WTC11 (cell line): ENCODE data around the gene CCNF. TPM values are rescaled to one million over a fixed set of nuclear protein-coding genes. Genes with fewer than 3 reads are reported as not detected.

Source experiments
- ATAC-seq: fragments of 200-7000 bp; cut with Tn5 transposase; 2 replicates; pipeline ENCODE4 v1.10.0; 2021; ENCODE audit warnings: mild to moderate bottlenecking, moderate library complexity
- CTCF ChIA-PET: fragments of 300-600 bp; sonication (Branson Sonifier 250); formaldehyde crosslinking; loops from one replicate; lab custom pipeline; 2021; ENCODE audit warnings: antibody characterized with exemption; lab: Charles Lee
- POLR2A ChIA-PET: fragments of 350-600 bp; sonication (Branson Sonifier 250); formaldehyde crosslinking; loops from one replicate; lab custom pipeline; 2021; ENCODE audit warnings: antibody characterized with exemption; lab: Charles Lee
- DNase-seq: peaks from one replicate; pipeline ENCODE4 v3.0.0; 2021; ENCODE audit warnings: low spot score
- H3K27ac Mint-ChIP-seq: 2 replicates; pipeline ENCODE4 v1.8.0; 2021; ENCODE audit warnings: mixed read lengths
- H3K27me3 Mint-ChIP-seq: 2 replicates; pipeline ENCODE4 v1.8.0; 2021; ENCODE audit warnings: low read depth, mild to moderate bottlenecking, moderate library complexity, mixed read lengths
- H3K36me3 Mint-ChIP-seq: 2 replicates; pipeline ENCODE4 v1.8.0; 2021; ENCODE audit warnings: mixed read lengths
- H3K4me1 Mint-ChIP-seq: 2 replicates; pipeline ENCODE4 v1.8.0; 2022; ENCODE audit warnings: mixed read lengths
- H3K4me3 Mint-ChIP-seq: 2 replicates; pipeline ENCODE4 v1.8.0; 2021; ENCODE audit warnings: mild to moderate bottlenecking, moderate library complexity, mixed read lengths
- H3K9me3 Mint-ChIP-seq: 2 replicates; pipeline ENCODE4 v1.8.0; 2021; ENCODE audit warnings: mixed read lengths
- CREM ChIP-seq: sonication (generic); formaldehyde crosslinking; IDR thresholded peaks from 2 replicates; pipeline ENCODE4 v1.8.1; 2022; ENCODE audit warnings: mild to moderate bottlenecking, missing genetic modification reagents, moderate library complexity
- ELF4 ChIP-seq: sonication (generic); formaldehyde crosslinking; IDR thresholded peaks from 2 replicates; pipeline ENCODE4 v1.8.1; 2022; ENCODE audit warnings: low read depth, mild to moderate bottlenecking, moderate library complexity, missing genetic modification reagents
- ETV6 ChIP-seq: sonication (generic); formaldehyde crosslinking; IDR thresholded peaks from 2 replicates; pipeline ENCODE4 v1.8.1; 2022; ENCODE audit warnings: mild to moderate bottlenecking, missing genetic modification reagents
- FOXK1 ChIP-seq: sonication (generic); formaldehyde crosslinking; IDR thresholded peaks from 2 replicates; pipeline ENCODE4 v1.8.0; 2022; ENCODE audit warnings: mild to moderate bottlenecking, moderate library complexity, missing genetic modification reagents
- IRF1 ChIP-seq: sonication (generic); formaldehyde crosslinking; IDR thresholded peaks from 2 replicates; pipeline ENCODE4 v1.8.0; 2023; ENCODE audit warnings: missing genetic modification reagents
- MLX ChIP-seq: sonication (generic); formaldehyde crosslinking; IDR thresholded peaks from 2 replicates; pipeline ENCODE4 v1.8.1; 2023; ENCODE audit warnings: mild to moderate bottlenecking, missing genetic modification reagents, moderate library complexity
- NFATC4 ChIP-seq: fragments of 250-450 bp; sonication (Bioruptor Pico); IDR thresholded peaks from 2 replicates; pipeline ENCODE4 v1.9.0; 2021; ENCODE audit warnings: mild to moderate bottlenecking
- NFE2L1 ChIP-seq: sonication (generic); formaldehyde crosslinking; IDR thresholded peaks from 2 replicates; pipeline ENCODE4 v1.8.1; 2023; ENCODE audit warnings: missing genetic modification reagents
- NR3C1 ChIP-seq: sonication (generic); formaldehyde crosslinking; conservative IDR thresholded peaks from 2 replicates; pipeline ENCODE4 v1.8.1; 2023; ENCODE audit warnings: low read depth, mild to moderate bottlenecking, missing genetic modification reagents
- SOX15 ChIP-seq: fragments of 250-450 bp; sonication (Bioruptor Pico); IDR thresholded peaks from 2 replicates; pipeline ENCODE4 v1.9.0; 2021; ENCODE audit warnings: mild to moderate bottlenecking
- SP1 ChIP-seq: sonication (generic); formaldehyde crosslinking; conservative IDR thresholded peaks from 2 replicates; pipeline ENCODE4 v1.8.1; 2022; ENCODE audit warnings: missing genetic modification reagents
- TP53 ChIP-seq: sonication (generic); formaldehyde crosslinking; IDR thresholded peaks from 2 replicates; pipeline ENCODE4 v1.8.1; 2023; ENCODE audit warnings: mild to moderate bottlenecking, missing genetic modification reagents
- ZBTB43 ChIP-seq: sonication (generic); formaldehyde crosslinking; IDR thresholded peaks from 2 replicates; pipeline ENCODE4 v1.8.1; 2023; ENCODE audit warnings: mild to moderate bottlenecking, missing genetic modification reagents
- ZMAT4 ChIP-seq: fragments of 250-450 bp; sonication (Bioruptor Pico); IDR thresholded peaks from 2 replicates; pipeline ENCODE4 v1.9.0; 2021; ENCODE audit warnings: mild to moderate bottlenecking
- ZNF425 ChIP-seq: fragments of 250-450 bp; sonication (Bioruptor Pico); conservative IDR thresholded peaks from 2 replicates; pipeline ENCODE4 v1.9.0; 2021; ENCODE audit warnings: mild to moderate bottlenecking
- total RNA-seq: library from RNA; stranded (reverse); gene quantifications from 3 replicates; pipeline ENCODE4 v1.2.3, GENCODE V29; 2021
- TF ChIP-seq, protein P1 (sequence below): fragments of 250-450 bp; sonication (Bioruptor Pico); IDR thresholded peaks from 2 replicates; pipeline ENCODE4 v1.9.0; 2021; ENCODE audit warnings: mild to moderate bottlenecking, borderline replicate concordance
- TF ChIP-seq, protein P2 (sequence below): sonication (generic); formaldehyde crosslinking; IDR thresholded peaks from 2 replicates; pipeline ENCODE4 v1.8.0; 2023; ENCODE audit warnings: missing genetic modification reagents, mild to moderate bottlenecking, borderline replicate concordance

CCNF gene
- total RNA-seq, 1 experiment from 2014 or later: 65.7 TPM

GRCh38 chr16:2482708-2483534 lies 53.7 kb downstream of the CCNF start:
- POLR2A ChIA-PET: interaction anchor here (1.2 kb wide), 1 partner anchor 13 kb away, joined by 3 read pairs; no protein-coding TSS in a partner anchor
- no peak for DNase-seq
- Mint-ChIP-seq H3K4me1 (0 out of 2 replicates have a peak, but pooled peaks cover 4% of the 10 kb centered on the region), H3K36me3 (no peaks in the 10 kb centered on the region), H3K27me3 (no peaks in the 10 kb centered on the region; the same call in 1 of the 2 replicates), H3K27ac (peak overlapping the region; percentile 25; the same call in 1 of the 2 replicates), H3K4me3 (no peak overlapping the region), H3K9me3 (no peaks in the 10 kb centered on the region)
- TF ChIP-seq ETV6 (CRISPR knock-in tag): no peak
- TF ChIP-seq, protein P1, sequence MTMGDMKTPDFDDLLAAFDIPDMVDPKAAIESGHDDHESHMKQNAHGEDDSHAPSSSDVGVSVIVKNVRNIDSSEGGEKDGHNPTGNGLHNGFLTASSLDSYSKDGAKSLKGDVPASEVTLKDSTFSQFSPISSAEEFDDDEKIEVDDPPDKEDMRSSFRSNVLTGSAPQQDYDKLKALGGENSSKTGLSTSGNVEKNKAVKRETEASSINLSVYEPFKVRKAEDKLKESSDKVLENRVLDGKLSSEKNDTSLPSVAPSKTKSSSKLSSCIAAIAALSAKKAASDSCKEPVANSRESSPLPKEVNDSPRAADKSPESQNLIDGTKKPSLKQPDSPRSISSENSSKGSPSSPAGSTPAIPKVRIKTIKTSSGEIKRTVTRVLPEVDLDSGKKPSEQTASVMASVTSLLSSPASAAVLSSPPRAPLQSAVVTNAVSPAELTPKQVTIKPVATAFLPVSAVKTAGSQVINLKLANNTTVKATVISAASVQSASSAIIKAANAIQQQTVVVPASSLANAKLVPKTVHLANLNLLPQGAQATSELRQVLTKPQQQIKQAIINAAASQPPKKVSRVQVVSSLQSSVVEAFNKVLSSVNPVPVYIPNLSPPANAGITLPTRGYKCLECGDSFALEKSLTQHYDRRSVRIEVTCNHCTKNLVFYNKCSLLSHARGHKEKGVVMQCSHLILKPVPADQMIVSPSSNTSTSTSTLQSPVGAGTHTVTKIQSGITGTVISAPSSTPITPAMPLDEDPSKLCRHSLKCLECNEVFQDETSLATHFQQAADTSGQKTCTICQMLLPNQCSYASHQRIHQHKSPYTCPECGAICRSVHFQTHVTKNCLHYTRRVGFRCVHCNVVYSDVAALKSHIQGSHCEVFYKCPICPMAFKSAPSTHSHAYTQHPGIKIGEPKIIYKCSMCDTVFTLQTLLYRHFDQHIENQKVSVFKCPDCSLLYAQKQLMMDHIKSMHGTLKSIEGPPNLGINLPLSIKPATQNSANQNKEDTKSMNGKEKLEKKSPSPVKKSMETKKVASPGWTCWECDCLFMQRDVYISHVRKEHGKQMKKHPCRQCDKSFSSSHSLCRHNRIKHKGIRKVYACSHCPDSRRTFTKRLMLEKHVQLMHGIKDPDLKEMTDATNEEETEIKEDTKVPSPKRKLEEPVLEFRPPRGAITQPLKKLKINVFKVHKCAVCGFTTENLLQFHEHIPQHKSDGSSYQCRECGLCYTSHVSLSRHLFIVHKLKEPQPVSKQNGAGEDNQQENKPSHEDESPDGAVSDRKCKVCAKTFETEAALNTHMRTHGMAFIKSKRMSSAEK (CRISPR knock-in tag): no peak
- TF ChIP-seq IRF1 (CRISPR knock-in tag): no peak
- no peak for TF ChIP-seq ZMAT4 (CRISPR knock-in tag)
- no peak for TF ChIP-seq CREM
- no peak for TF ChIP-seq NFATC4
- TF ChIP-seq FOXK1 (CRISPR knock-in tag): no peak
- TF ChIP-seq SP1: no peak
- no peak for TF ChIP-seq NFE2L1 (CRISPR knock-in tag)
- no peak for ATAC-seq
- CTCF ChIA-PET: interaction anchor here (1.2 to 2.4 kb wide), 2 partner anchors 10 to 18 kb away, joined by 3 to 19 read pairs; no protein-coding TSS in a partner anchor

- Mint-ChIP-seq H3K27me3 (no peaks in the 10 kb centered on the region; the same call in 1 of the 2 replicates), H3K4me3 (no peak overlapping the region), H3K4me1 (0 out of 2 replicates have a peak, but pooled peaks cover 4% of the 10 kb centered on the region), H3K36me3 (no peaks in the 10 kb centered on the region), H3K9me3 (no peaks in the 10 kb centered on the region), H3K27ac (peak overlapping the region; percentile 57)
- no peak for ATAC-seq
- ChIA-PET POLR2A (interaction anchor here (1.2 kb wide), 1 partner anchor 15 kb away, joined by 3 read pairs; no protein-coding TSS in a partner anchor), CTCF (interaction anchor here (2.4 kb wide), 1 partner anchor 17 kb away, joined by 19 read pairs; no protein-coding TSS in a partner anchor)
- no peak for DNase-seq
- TF ChIP-seq ELF4 (CRISPR knock-in tag): no peak
- TF ChIP-seq ZNF425: no peak
- no peak for TF ChIP-seq TP53 (CRISPR knock-in tag)
- TF ChIP-seq NR3C1 (CRISPR knock-in tag): no peak
- TF ChIP-seq, protein P2, sequence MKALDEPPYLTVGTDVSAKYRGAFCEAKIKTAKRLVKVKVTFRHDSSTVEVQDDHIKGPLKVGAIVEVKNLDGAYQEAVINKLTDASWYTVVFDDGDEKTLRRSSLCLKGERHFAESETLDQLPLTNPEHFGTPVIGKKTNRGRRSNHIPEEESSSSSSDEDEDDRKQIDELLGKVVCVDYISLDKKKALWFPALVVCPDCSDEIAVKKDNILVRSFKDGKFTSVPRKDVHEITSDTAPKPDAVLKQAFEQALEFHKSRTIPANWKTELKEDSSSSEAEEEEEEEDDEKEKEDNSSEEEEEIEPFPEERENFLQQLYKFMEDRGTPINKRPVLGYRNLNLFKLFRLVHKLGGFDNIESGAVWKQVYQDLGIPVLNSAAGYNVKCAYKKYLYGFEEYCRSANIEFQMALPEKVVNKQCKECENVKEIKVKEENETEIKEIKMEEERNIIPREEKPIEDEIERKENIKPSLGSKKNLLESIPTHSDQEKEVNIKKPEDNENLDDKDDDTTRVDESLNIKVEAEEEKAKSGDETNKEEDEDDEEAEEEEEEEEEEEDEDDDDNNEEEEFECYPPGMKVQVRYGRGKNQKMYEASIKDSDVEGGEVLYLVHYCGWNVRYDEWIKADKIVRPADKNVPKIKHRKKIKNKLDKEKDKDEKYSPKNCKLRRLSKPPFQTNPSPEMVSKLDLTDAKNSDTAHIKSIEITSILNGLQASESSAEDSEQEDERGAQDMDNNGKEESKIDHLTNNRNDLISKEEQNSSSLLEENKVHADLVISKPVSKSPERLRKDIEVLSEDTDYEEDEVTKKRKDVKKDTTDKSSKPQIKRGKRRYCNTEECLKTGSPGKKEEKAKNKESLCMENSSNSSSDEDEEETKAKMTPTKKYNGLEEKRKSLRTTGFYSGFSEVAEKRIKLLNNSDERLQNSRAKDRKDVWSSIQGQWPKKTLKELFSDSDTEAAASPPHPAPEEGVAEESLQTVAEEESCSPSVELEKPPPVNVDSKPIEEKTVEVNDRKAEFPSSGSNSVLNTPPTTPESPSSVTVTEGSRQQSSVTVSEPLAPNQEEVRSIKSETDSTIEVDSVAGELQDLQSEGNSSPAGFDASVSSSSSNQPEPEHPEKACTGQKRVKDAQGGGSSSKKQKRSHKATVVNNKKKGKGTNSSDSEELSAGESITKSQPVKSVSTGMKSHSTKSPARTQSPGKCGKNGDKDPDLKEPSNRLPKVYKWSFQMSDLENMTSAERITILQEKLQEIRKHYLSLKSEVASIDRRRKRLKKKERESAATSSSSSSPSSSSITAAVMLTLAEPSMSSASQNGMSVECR (CRISPR knock-in tag): no peak
- no peak for TF ChIP-seq ZBTB43
- TF ChIP-seq MLX: no peak
- no peak for TF ChIP-seq SOX15
These were observed 55.0 kb downstream of the CCNF start for GRCh38 chr16:2483939-2484897.
